Subcutaneous abdominal adipose tissue (tissue), 5 donors: Measurements from ENCODE around the gene KCNIP4.

Experiments used
- H3K27ac ChIP-seq: one replicate; pipeline ENCODE4 v1.7.0; 2013; ENCODE audit warnings: low read depth, mild to moderate bottlenecking, inconsistent platforms, low read length, moderate library complexity
- H3K27me3 ChIP-seq, 5 donors: one replicate each; pipeline ENCODE4 v1.7.0; 2013; ENCODE audit warnings: low read length in 5 of 5, inconsistent platforms in 1 of 5; ENCODE audit not compliant: control insufficient read depth in 5 of 5, insufficient read depth in 4 of 5
- H3K36me3 ChIP-seq, 5 donors: one replicate each; pipeline ENCODE4 v1.7.0; 2013; ENCODE audit warnings: low read length in 5 of 5; ENCODE audit not compliant: control insufficient read depth in 5 of 5, insufficient read depth in 5 of 5
- H3K4me1 ChIP-seq, 5 donors: one replicate each; pipeline ENCODE4 v1.7.0; 2013; ENCODE audit warnings: low read length in 5 of 5, mild to moderate bottlenecking in 3 of 5, moderate library complexity in 1 of 5; ENCODE audit not compliant: control insufficient read depth in 5 of 5, insufficient read depth in 5 of 5
- H3K4me3 ChIP-seq, 5 donors: one replicate each; pipeline ENCODE4 v1.7.0; 2013; ENCODE audit warnings: low read length in 5 of 5, low read depth in 1 of 5
- H3K9ac ChIP-seq, 5 donors: one replicate each; pipeline ENCODE4 v1.7.0; 2013; ENCODE audit warnings: low read length in 5 of 5, mild to moderate bottlenecking in 4 of 5, moderate library complexity in 3 of 5
- H3K9me3 ChIP-seq, 5 donors: one replicate each; pipeline ENCODE4 v1.7.0; 2013; ENCODE audit warnings: low read length in 5 of 5; ENCODE audit not compliant: control insufficient read depth in 5 of 5
- donor health status: healthy.
- donor health status: healthy.
- donor health status: healthy.
- donor health status: healthy.
- donor health status: healthy.

Gene KCNIP4

GRCh38 chr4:21529214-21529613 lies 419.4 kb downstream of the KCNIP4 start:
- Histone ChIP-seq H3K27me3 (no peaks in the 10 kb centered on the region), H3K36me3 (no peaks in the 10 kb centered on the region), H3K9me3 (no peaks in the 10 kb centered on the region), H3K4me1 (no peaks in the 10 kb centered on the region), H3K4me3 (no peak overlapping the region), H3K9ac (no peak overlapping the region), H3K27ac (no peak overlapping the region)

GRCh38 chr4:21522296-21522695 lies 426.3 kb downstream of the KCNIP4 start:
- no peak overlapping the region for H3K4me3 ChIP-seq
- no peaks in the 10 kb centered on the region for H3K27me3 ChIP-seq
- H3K27ac ChIP-seq = no peak overlapping the region
- no peaks in the 10 kb centered on the region for H3K4me1 ChIP-seq
- no peak overlapping the region for H3K9ac ChIP-seq
- no peaks in the 10 kb centered on the region for H3K36me3 ChIP-seq
- no peaks in the 10 kb centered on the region for H3K9me3 ChIP-seq

- Histone ChIP-seq H3K4me1 (no peaks in the 10 kb centered on the region), H3K4me3 (no peak overlapping the region), H3K27me3 (no peaks in the 10 kb centered on the region), H3K9me3 (no peaks in the 10 kb centered on the region), H3K27ac (no peak overlapping the region), H3K9ac (no peak overlapping the region), H3K36me3 (no peaks in the 10 kb centered on the region)
Measured at GRCh38 chr4:21517126-21517859, 431.3 kb downstream of the KCNIP4 start.

- H3K27me3 ChIP-seq = no peaks in the 10 kb centered on the region
- no peaks in the 10 kb centered on the region for H3K36me3 ChIP-seq
- no peak overlapping the region for H3K9ac ChIP-seq
- no peak overlapping the region for H3K4me3 ChIP-seq
- no peak overlapping the region for H3K27ac ChIP-seq
- H3K9me3 ChIP-seq = no peaks in the 10 kb centered on the region
- H3K4me1 ChIP-seq = no peaks in the 10 kb centered on the region
Measured at GRCh38 chr4:21514022-21514694, 434.4 kb downstream of the KCNIP4 start.

- Histone ChIP-seq H3K27ac (no peak overlapping the region), H3K36me3 (no peaks in the 10 kb centered on the region), H3K4me1 (no peaks in the 10 kb centered on the region), H3K9ac (no peak overlapping the region), H3K9me3 (no peaks in the 10 kb centered on the region), H3K4me3 (no peak overlapping the region), H3K27me3 (no peaks in the 10 kb centered on the region)
Measured at GRCh38 chr4:21512353-21512752, 436.2 kb downstream of the KCNIP4 start.

GRCh38 chr4:21507439-21507838 lies 441.1 kb downstream of the KCNIP4 start:
- Histone ChIP-seq H3K9ac (no peak overlapping the region), H3K4me1 (no peaks in the 10 kb centered on the region), H3K9me3 (no peaks in the 10 kb centered on the region), H3K36me3 (no peaks in the 10 kb centered on the region), H3K27ac (no peak overlapping the region), H3K27me3 (no peaks in the 10 kb centered on the region), H3K4me3 (no peak overlapping the region)

GRCh38 chr4:21490682-21491081 lies 457.9 kb downstream of the KCNIP4 start:
- Histone ChIP-seq H3K4me3 (no peak overlapping the region), H3K4me1 (no peaks in the 10 kb centered on the region), H3K27me3 (no peaks in the 10 kb centered on the region), H3K27ac (no peak overlapping the region), H3K36me3 (no peaks in the 10 kb centered on the region), H3K9me3 (peaks cover 0 to 2% (median 0%) of the 10 kb centered on the region in 5 donors), H3K9ac (no peak overlapping the region)

- Histone ChIP-seq H3K4me1 (no peaks in the 10 kb centered on the region), H3K36me3 (no peaks in the 10 kb centered on the region), H3K9ac (no peak overlapping the region), H3K27ac (no peak overlapping the region), H3K27me3 (no peaks in the 10 kb centered on the region), H3K4me3 (no peak overlapping the region), H3K9me3 (no peaks in the 10 kb centered on the region)
Measured at GRCh38 chr4:21476757-21477156, 471.8 kb downstream of the KCNIP4 start.

GRCh38 chr4:21474195-21474594 lies 474.4 kb downstream of the KCNIP4 start:
- Histone ChIP-seq H3K27me3 (no peaks in the 10 kb centered on the region), H3K36me3 (no peaks in the 10 kb centered on the region), H3K9me3 (no peaks in the 10 kb centered on the region), H3K9ac (no peak overlapping the region), H3K27ac (no peak overlapping the region), H3K4me1 (no peaks in the 10 kb centered on the region), H3K4me3 (no peak overlapping the region)

- H3K4me3 ChIP-seq = no peak overlapping the region
- no peak overlapping the region for H3K9ac ChIP-seq
- no peaks in the 10 kb centered on the region for H3K36me3 ChIP-seq
- H3K27ac ChIP-seq = no peak overlapping the region
- peaks cover 0 to 2% (median 0%) of the 10 kb centered on the region in 5 donors for H3K9me3 ChIP-seq
- H3K4me1 ChIP-seq = no peaks in the 10 kb centered on the region
- no peaks in the 10 kb centered on the region for H3K27me3 ChIP-seq
Measured at GRCh38 chr4:21470535-21470934, 478.0 kb downstream of the KCNIP4 start.
